ENCODE measurements around the gene IL17RA.

The IL17RA gene

GRCh38 chr22:17155941-17156340, 71.1 kb downstream of the IL17RA start:
- TF ChIP-seq GATA1 (IDR thresholded peaks at IDR 0.05; ENCODE audit: low read depth, low read length) (no peak), POLR2A (IDR thresholded peaks at IDR 0.05; ENCODE audit: low read length) (no peak)
- no peak for DNase-seq

- TF ChIP-seq GATA1 (IDR thresholded peaks at IDR 0.05; ENCODE audit: low read depth, low read length): no peak
- TF ChIP-seq POLR2A (IDR thresholded peaks at IDR 0.05; ENCODE audit: low read length): no peak
- no peak for DNase-seq
Observed at GRCh38 chr22:17157714-17158113, 72.9 kb downstream of the IL17RA start.

GRCh38 chr22:17158176-17158567, 73.4 kb downstream of the IL17RA start:
- TF ChIP-seq POLR2A (IDR thresholded peaks at IDR 0.05; ENCODE audit: low read length) (no peak), GATA1 (IDR thresholded peaks at IDR 0.05; ENCODE audit: low read depth, low read length) (no peak)
- DNase-seq: no peak

- no peak for TF ChIP-seq POLR2A (IDR thresholded peaks at IDR 0.05; ENCODE audit: low read length)
- TF ChIP-seq GATA1 (IDR thresholded peaks at IDR 0.05; ENCODE audit: low read depth, low read length): no peak
- DNase-seq: peak; percentile 68 to 76
Observed at GRCh38 chr22:17158568-17159503, 74.0 kb downstream of the IL17RA start, which contains the start of gene HDHD5. HDHD5 (minus strand) TSS chr22:17159277; CDS start chr22:17159251, 26 bp downstream.

- DNase-seq: no peak
Observed at GRCh38 chr22:17159504-17159951, 74.7 kb downstream of the IL17RA start.

GRCh38 chr22:17161991-17162390, 77.2 kb downstream of the IL17RA start:
- DNase-seq: no peak
- no peak for TF ChIP-seq POLR2A (IDR thresholded peaks at IDR 0.05; ENCODE audit: low read length)
- no peak for TF ChIP-seq GATA1 (IDR thresholded peaks at IDR 0.05; ENCODE audit: low read depth, low read length)

More at GRCh38 chr22:17159504-17159951, 74.7 kb downstream of the IL17RA start:
- TF ChIP-seq GATA1 (IDR thresholded peaks at IDR 0.05; ENCODE audit: low read depth, low read length) (no peak), POLR2A (IDR thresholded peaks at IDR 0.05; ENCODE audit: low read length) (no peak)

GRCh38 chr22:17162731-17163130, 77.9 kb downstream of the IL17RA start:
- TF ChIP-seq GATA1 (IDR thresholded peaks at IDR 0.05; ENCODE audit: low read depth, low read length) (no peak), POLR2A (IDR thresholded peaks at IDR 0.05; ENCODE audit: low read length) (no peak)
- no peak for DNase-seq

GRCh38 chr22:17164392-17165024, 79.7 kb downstream of the IL17RA start:
- no peak for DNase-seq
- no peak for TF ChIP-seq GATA1 (IDR thresholded peaks at IDR 0.05; ENCODE audit: low read depth, low read length)
- TF ChIP-seq POLR2A (IDR thresholded peaks at IDR 0.05; ENCODE audit: low read length): no peak

All from erythroblast (primary cell).